Measurements from ENCODE around the gene CDC42BPB. TPM values are rescaled to one million over a fixed set of nuclear protein-coding genes. Genes with fewer than 3 reads are reported as not detected.

CDC42BPB gene
- total RNA-seq, 1 experiment from 2014 or later, result 103 TPM

DNA sequence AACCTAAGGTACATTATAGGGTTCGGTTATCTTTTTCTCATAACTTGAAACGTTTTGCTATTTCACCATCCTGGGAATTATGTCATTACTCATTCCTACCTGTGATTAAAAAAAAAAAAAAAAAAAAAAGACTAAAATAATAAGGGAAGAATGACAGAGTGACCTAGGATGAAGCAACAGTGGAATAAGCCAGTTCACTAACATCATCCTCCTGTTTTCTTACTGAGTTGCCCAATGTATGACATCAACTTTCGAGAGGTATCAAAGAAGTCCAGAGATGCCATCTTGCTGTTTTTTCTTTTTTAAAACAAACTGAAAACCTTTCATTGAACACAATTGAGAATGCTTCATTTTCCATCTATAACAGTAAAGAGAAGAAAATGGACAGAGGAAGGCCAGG, 92.1 kb downstream of the CDC42BPB start:
- Mint-ChIP-seq H3K36me3 (ENCODE audit: insufficient read depth in 1 of 3, low read depth in 3 of 3) (peaks cover 42 to 96% (median 92%) of the 10 kb centered on the region in 3 experiments; a peak in 6 of 7 replicates), H3K4me3 (no peak overlapping the region), H3K27me3 (ENCODE audit: low read depth) (no peaks in the 10 kb centered on the region), H3K4me1 (no peaks in the 10 kb centered on the region), H3K27ac (no peak overlapping the region), H3K9me3 (no peaks in the 10 kb centered on the region)
- no peak overlapping the region for H2BK5ac ChIP-seq (ENCODE audit: insufficient read length, low read length)
- H3K4me2 ChIP-seq (ENCODE audit: insufficient read depth, insufficient read length, low read length), result no peak overlapping the region
- H4K8ac ChIP-seq (replicated peaks; ENCODE audit: insufficient read length, low read depth, low read length), result no peak overlapping the region
- no peak overlapping the region for H2AK5ac ChIP-seq (ENCODE audit: insufficient read length, low read length)
- H3K23ac ChIP-seq (ENCODE audit: insufficient read length, low read depth, low read length), result no peak overlapping the region
- no peak overlapping the region for H3K4ac ChIP-seq (ENCODE audit: low read depth, low read length)
- no CpG with 5 or more reads among the region's 3 CpGs for WGBS (ENCODE audit: extremely low coverage, insufficient read length, low lambda C conversion rate)
- no peak overlapping the region for H3K14ac ChIP-seq (ENCODE audit: insufficient read depth, low read length)
- H3K27ac ChIP-seq (ENCODE audit: insufficient read length, low read depth, low read length), result no peak overlapping the region
- no peaks in the 10 kb centered on the region for H3K23me2 ChIP-seq (ENCODE audit: insufficient read length, low read depth, low read length, poor library complexity, severe bottlenecking)
- H3K9me3 ChIP-seq (ENCODE audit: control insufficient read depth, low read depth, low read length), result no peaks in the 10 kb centered on the region
- TF ChIP-seq, protein P1, sequence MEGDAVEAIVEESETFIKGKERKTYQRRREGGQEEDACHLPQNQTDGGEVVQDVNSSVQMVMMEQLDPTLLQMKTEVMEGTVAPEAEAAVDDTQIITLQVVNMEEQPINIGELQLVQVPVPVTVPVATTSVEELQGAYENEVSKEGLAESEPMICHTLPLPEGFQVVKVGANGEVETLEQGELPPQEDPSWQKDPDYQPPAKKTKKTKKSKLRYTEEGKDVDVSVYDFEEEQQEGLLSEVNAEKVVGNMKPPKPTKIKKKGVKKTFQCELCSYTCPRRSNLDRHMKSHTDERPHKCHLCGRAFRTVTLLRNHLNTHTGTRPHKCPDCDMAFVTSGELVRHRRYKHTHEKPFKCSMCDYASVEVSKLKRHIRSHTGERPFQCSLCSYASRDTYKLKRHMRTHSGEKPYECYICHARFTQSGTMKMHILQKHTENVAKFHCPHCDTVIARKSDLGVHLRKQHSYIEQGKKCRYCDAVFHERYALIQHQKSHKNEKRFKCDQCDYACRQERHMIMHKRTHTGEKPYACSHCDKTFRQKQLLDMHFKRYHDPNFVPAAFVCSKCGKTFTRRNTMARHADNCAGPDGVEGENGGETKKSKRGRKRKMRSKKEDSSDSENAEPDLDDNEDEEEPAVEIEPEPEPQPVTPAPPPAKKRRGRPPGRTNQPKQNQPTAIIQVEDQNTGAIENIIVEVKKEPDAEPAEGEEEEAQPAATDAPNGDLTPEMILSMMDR (conservative IDR thresholded peaks at IDR 0.05), result no peak
- H2BK120ac ChIP-seq (ENCODE audit: low read depth, low read length, poor library complexity, severe bottlenecking), result no peak overlapping the region
- H3T11ph ChIP-seq (ENCODE audit: low read length), result no peak overlapping the region
- no peak overlapping the region for H2AFZ ChIP-seq (ENCODE audit: low read length)
- no peak for DNase-seq
- H2BK20ac ChIP-seq (ENCODE audit: low read depth, low read length, poor library complexity, severe bottlenecking), result no peak overlapping the region
- no peak overlapping the region for H2BK15ac ChIP-seq (ENCODE audit: low read depth, low read length)
- no peaks in the 10 kb centered on the region for H4K20me1 ChIP-seq (ENCODE audit: control insufficient read depth, insufficient read depth, insufficient read length)
- no peaks in the 10 kb centered on the region for H3K4me1 ChIP-seq (ENCODE audit: insufficient read depth, low read length)
- H2BK12ac ChIP-seq (ENCODE audit: insufficient read length, low read depth, low read length), result no peak overlapping the region
- no peaks in the 10 kb centered on the region for H3K79me2 ChIP-seq (ENCODE audit: insufficient read depth, low read length)
- H3K18ac ChIP-seq (ENCODE audit: insufficient read length, low read depth, low read length), result no peak overlapping the region
- no peak overlapping the region for H3K9ac ChIP-seq (ENCODE audit: extremely low read depth, insufficient read length, low read length)
- H3K79me1 ChIP-seq (ENCODE audit: insufficient read depth, low read depth, low read length, poor library complexity, severe bottlenecking), result no peaks in the 10 kb centered on the region
- H4K91ac ChIP-seq (ENCODE audit: insufficient read length, low read depth, low read length), result no peak overlapping the region
- H4K5ac ChIP-seq (ENCODE audit: insufficient read length, low read depth, low read length), result no peak overlapping the region
- H3K56ac ChIP-seq (ENCODE audit: insufficient read length, low read depth, low read length), result no peak overlapping the region
- no peaks in the 10 kb centered on the region for H3K27me3 ChIP-seq (ENCODE audit: insufficient read depth, low read length)

All from H9 (cell line).